UCSD-AML1 (cell line): ENCODE data around the gene MAN1A1.
"Not testable (repeated sequence)": the region's sequence is repeated elsewhere in the genome, so short reads cannot be mapped to it uniquely, and the experiment has no call there.

ENCODE experiments used
- DNase-seq: peaks from one replicate; lab custom pipeline; 2025; ENCODE audit not compliant: unreplicated experiment; lab: John Stamatoyannopoulos, UW

The MAN1A1 gene

GRCh38 chr6:119306396-119306968 is 43.1 kb downstream of the MAN1A1 start:
- DNase-seq = no peak

- no peak for DNase-seq
Measured at GRCh38 chr6:119303164-119303887, 46.2 kb downstream of the MAN1A1 start.

- no peak for DNase-seq
Measured at GRCh38 chr6:119301429-119301828, 48.1 kb downstream of the MAN1A1 start.

GRCh38 chr6:119299694-119300093 is 49.9 kb downstream of the MAN1A1 start:
- no peak for DNase-seq

GRCh38 chr6:119297049-119297448 is 52.5 kb downstream of the MAN1A1 start:
- no peak for DNase-seq

GRCh38 chr6:119296036-119297035 is 53.2 kb downstream of the MAN1A1 start:
- DNase-seq = no peak

- no peak for DNase-seq
Measured at GRCh38 chr6:119294984-119295383, 54.6 kb downstream of the MAN1A1 start.

- not testable (repeated sequence) for DNase-seq
Measured at GRCh38 chr6:119291060-119291459, 58.5 kb downstream of the MAN1A1 start.

- DNase-seq = no peak
Measured at GRCh38 chr6:119290306-119290705, 59.3 kb downstream of the MAN1A1 start.

GRCh38 chr6:119289651-119290050 is 59.9 kb downstream of the MAN1A1 start:
- no peak for DNase-seq

GRCh38 chr6:119285908-119286625 is 63.5 kb downstream of the MAN1A1 start:
- DNase-seq = no peak

GRCh38 chr6:119284861-119285521 is 64.6 kb downstream of the MAN1A1 start:
- no peak for DNase-seq

GRCh38 chr6:119283979-119284545 is 65.5 kb downstream of the MAN1A1 start:
- DNase-seq = no peak

- no peak for DNase-seq
Measured at GRCh38 chr6:119283214-119283613, 66.3 kb downstream of the MAN1A1 start.

- DNase-seq = no peak
Measured at GRCh38 chr6:119280668-119281067, 68.9 kb downstream of the MAN1A1 start.

GRCh38 chr6:119280080-119280479 is 69.5 kb downstream of the MAN1A1 start:
- DNase-seq = no peak

- DNase-seq = no peak
Measured at GRCh38 chr6:119278625-119279024, 70.9 kb downstream of the MAN1A1 start.

- DNase-seq = no peak
Measured at GRCh38 chr6:119277052-119277451, 72.5 kb downstream of the MAN1A1 start.

- DNase-seq = no peak
Measured at GRCh38 chr6:119276211-119276610, 73.3 kb downstream of the MAN1A1 start.

- no peak for DNase-seq
Measured at GRCh38 chr6:119274197-119274595, 75.4 kb downstream of the MAN1A1 start.
